Measurements from ENCODE around the gene UNG. TPM values are rescaled to one million over a fixed set of nuclear protein-coding genes. Genes with fewer than 3 reads are reported as not detected.

Gene UNG
- total RNA-seq, 1 donor from 2014 or later, result 13.3 TPM

DNA sequence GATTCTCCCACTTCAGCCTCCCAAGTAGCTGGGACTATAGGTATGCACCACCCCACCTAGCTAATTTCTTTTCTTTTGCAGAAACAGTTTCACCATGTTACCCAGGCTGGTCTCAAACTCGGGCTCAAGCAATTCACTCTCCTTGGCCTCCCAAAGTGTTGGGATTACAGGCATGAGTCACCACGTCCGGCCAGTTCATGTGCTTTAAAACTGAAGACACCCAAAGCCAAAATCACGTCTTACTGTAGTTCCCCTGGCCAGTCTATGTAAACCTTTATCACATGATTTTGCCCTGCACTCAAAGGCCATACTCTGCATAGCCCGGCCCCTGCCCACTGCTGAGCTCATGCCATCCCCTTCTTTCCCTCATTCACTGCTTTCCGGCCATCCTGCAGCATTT is 8.6 kb upstream of the UNG start:
- Mint-ChIP-seq H3K27me3 (no peaks in the 10 kb centered on the region), H3K9me3 (no peaks in the 10 kb centered on the region), H3K27ac (no peak overlapping the region), H3K4me3 (no peak overlapping the region), H3K4me1 (peaks cover 29% of the 10 kb centered on the region), H3K36me3 (ENCODE audit: low read depth) (peaks cover 65% of the 10 kb centered on the region)
- ATAC-seq (ENCODE audit: low read depth), result no peak
- TF ChIP-seq, protein P1, sequence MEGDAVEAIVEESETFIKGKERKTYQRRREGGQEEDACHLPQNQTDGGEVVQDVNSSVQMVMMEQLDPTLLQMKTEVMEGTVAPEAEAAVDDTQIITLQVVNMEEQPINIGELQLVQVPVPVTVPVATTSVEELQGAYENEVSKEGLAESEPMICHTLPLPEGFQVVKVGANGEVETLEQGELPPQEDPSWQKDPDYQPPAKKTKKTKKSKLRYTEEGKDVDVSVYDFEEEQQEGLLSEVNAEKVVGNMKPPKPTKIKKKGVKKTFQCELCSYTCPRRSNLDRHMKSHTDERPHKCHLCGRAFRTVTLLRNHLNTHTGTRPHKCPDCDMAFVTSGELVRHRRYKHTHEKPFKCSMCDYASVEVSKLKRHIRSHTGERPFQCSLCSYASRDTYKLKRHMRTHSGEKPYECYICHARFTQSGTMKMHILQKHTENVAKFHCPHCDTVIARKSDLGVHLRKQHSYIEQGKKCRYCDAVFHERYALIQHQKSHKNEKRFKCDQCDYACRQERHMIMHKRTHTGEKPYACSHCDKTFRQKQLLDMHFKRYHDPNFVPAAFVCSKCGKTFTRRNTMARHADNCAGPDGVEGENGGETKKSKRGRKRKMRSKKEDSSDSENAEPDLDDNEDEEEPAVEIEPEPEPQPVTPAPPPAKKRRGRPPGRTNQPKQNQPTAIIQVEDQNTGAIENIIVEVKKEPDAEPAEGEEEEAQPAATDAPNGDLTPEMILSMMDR (IDR thresholded peaks at IDR 0.05), result no peak
- DNase-seq, result no peak
- POLR2A ChIA-PET, result no interaction called here
- intact Hi-C loops (cut with micrococcal nuclease), result no loop called here
- CTCF ChIA-PET, result no interaction called here

DNA sequence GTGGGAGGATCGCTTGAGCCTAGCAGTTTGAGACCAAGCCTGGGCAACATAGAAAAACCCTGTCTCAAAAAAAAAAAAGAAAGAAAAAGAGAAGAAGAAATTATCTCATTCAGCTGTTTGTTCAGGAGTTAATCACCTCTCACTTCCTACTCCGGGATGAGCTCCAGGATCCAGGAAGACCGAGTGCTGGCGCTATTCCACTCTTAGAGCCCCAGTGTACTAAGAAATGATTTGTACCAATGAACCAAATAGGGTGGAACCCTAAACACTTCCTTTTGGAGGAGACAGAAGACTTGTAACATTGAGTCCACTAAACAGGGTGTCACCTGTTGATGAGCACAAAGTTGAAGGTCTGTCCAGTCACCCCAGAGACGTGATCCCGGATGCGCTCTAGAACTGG is 7.7 kb upstream of the UNG start:
- CTCF ChIA-PET, result no interaction called here
- intact Hi-C loops (cut with micrococcal nuclease), result loop anchor here (5.0 to 10.0 kb wide), 4 partner anchors 227 to 1995 kb away; partner anchors contain the start of genes CRY1 and PWP1
- H3K9me3 Mint-ChIP-seq, result no peaks in the 10 kb centered on the region

DNA sequence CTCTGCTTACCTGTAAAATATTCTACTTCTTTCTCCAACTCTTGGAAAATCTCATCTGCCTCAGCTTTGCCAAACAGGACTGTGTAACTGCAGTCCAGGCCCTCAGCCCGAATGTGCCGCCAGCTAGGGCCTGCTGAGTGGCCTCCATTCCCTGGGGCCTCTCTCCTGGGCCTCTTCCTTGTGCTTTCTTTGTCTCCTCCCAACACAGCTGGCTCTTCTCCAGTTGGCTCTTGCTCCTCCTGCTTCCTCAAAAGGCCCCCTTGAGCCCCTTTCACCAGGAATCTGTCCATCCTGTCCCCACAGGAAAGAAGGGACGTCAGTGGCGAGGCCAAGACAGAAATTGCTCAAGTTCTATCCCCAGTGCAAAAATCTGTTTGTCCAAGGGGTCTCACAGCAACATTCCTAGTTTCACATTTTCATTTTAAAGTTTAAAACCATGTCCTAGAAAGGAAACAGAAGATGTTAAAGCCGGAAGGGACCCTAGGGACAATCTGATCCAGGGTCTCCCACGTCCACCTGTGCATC is 4.8 kb upstream of the UNG start:
- POLR2A ChIA-PET, result interaction anchor here (0.7 to 2.7 kb wide), 3 partner anchors 40 to 570 kb away, joined by 3 to 9 read pairs (median 8); partner anchors contain the start of genes ISCU and USP30
- DNase-seq, result no peak
- Mint-ChIP-seq H3K4me1 (peaks cover 30% of the 10 kb centered on the region), H3K27me3 (no peaks in the 10 kb centered on the region), H3K9me3 (no peaks in the 10 kb centered on the region), H3K4me3 (peak overlapping the region; percentile 88), H3K36me3 (ENCODE audit: low read depth) (peaks cover 41% of the 10 kb centered on the region), H3K27ac (peak overlapping the region; percentile 92)
- CTCF ChIA-PET, result interaction anchor here (0.8 to 2.3 kb wide), 5 partner anchors 19 to 530 kb away, joined by 4 to 7 read pairs (median 5); partner anchors contain the start of gene ISCU
- intact Hi-C loops (cut with micrococcal nuclease), result loop anchor here (1.0 to 10.0 kb wide), 14 partner anchors 40 to 1998 kb away; partner anchors contain the start of genes CRY1, FICD, PWP1 and USP30
- ATAC-seq (ENCODE audit: low read depth), result no peak
- TF ChIP-seq, protein P1 (IDR thresholded peaks at IDR 0.05), result no peak

More for the DNA sequence above, 7.7 kb upstream of the UNG start:
- Mint-ChIP-seq H3K27ac (no peak overlapping the region), H3K4me3 (no peak overlapping the region), H3K36me3 (ENCODE audit: low read depth) (peaks cover 64% of the 10 kb centered on the region), H3K27me3 (no peaks in the 10 kb centered on the region), H3K4me1 (peaks cover 30% of the 10 kb centered on the region)
- ATAC-seq (ENCODE audit: low read depth) (no peak), DNase-seq (no peak)
- POLR2A ChIA-PET, result no interaction called here
- TF ChIP-seq, protein P1 (IDR thresholded peaks at IDR 0.05), result no peak

DNA sequence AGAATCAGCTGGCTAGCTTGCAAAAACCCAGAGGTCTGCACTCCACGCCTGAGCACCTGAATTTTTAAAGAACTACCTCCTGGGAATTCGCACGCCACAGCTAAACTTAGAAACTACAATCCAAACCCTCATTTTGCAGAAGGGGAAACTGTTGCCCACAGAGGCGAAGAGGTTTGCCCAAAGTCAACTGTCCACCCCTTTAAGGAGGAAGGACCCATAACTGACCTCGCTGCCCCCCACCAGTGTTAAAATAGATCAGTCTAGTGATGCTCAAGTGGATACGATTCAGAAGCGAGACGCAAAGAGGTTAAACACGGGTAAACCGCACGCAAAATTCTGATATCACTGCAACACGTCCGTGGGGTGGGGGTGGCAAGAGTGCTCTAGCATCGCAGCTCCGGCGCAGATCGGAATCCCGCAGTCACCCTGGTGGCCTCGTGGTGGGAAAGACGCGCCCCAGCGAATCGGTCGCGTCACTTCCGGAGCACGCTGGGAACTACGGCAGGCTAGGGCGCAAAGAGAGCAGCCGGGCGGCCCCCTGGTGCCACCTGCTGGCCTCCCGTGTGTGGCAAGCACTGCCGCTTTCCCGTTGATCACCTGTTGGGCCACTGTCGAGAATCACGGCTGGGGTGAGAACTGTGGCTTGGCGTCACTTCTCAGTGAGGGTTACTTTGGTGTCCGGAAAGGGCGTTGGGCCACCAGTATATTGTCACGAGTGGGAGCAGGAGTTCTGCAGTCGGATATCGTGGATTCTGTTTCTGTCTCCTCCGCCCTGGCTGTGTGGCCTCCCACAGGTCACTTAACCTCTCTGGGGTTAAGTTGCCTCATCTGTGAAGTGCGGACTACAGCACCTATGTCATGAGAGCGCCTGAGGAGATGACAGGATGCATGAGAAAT is 4.1 kb upstream of the UNG start, which contains the start of gene ALKBH2:
TSS of gene ALKBH2 (minus strand) at position 451 of the 897 bp plus-strand sequence. CDS start 686 bp downstream, outside the sequence.
- no peaks in the 10 kb centered on the region for H3K9me3 Mint-ChIP-seq
- DNase-seq (peak; percentile 90), ATAC-seq (ENCODE audit: low read depth) (peak; percentile 68)
- ChIA-PET POLR2A (interaction anchor here (0.7 to 2.7 kb wide), 4 partner anchors 41 to 571 kb away, joined by 3 to 9 read pairs (median 6); partner anchors contain the start of genes ISCU and USP30), CTCF (interaction anchor here (0.8 to 2.3 kb wide), 7 partner anchors 18 to 531 kb away, joined by 4 to 7 read pairs (median 5); partner anchors contain the start of gene ISCU)
- TF ChIP-seq, protein P1 (IDR thresholded peaks at IDR 0.05), result peak; percentile 92
- intact Hi-C loops (cut with micrococcal nuclease), result loop anchor here (1.0 to 10.0 kb wide), 14 partner anchors 41 to 1998 kb away; partner anchors contain the start of genes CRY1, FICD, PWP1 and USP30
- peak within 1 kb of the TSS; percentile 92 for H3K27ac Mint-ChIP-seq
- H3K4me3 Mint-ChIP-seq, result peak within 1 kb of the TSS; percentile 88
- H3K27me3 Mint-ChIP-seq, result no peaks in the 10 kb centered on the region
- H3K36me3 Mint-ChIP-seq (ENCODE audit: low read depth), result peaks cover 37% of the 10 kb centered on the region
- H3K4me1 Mint-ChIP-seq, result peaks cover 33% of the 10 kb centered on the region

DNA sequence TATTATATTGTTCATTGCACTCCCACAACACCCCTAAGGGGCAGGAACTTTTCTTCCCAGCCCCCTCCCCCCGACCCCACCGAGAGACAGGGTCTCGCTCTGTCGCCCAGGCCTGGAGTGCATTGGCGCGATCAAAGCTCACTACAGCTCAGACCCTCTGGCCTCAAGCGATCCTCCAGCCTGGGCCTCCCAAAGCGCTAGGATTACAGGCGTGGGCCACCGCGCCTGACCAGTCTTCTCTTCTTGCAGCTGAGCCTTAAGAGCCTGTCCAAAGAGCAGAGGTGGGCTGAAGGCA is 310 bp upstream of the UNG start:
- POLR2A ChIA-PET, result no interaction called here
- peaks cover 36% of the 10 kb centered on the region for H3K4me1 Mint-ChIP-seq
- no peaks in the 10 kb centered on the region for H3K27me3 Mint-ChIP-seq
- no peaks in the 10 kb centered on the region for H3K9me3 Mint-ChIP-seq
- peaks cover 16% of the 10 kb centered on the region for H3K36me3 Mint-ChIP-seq (ENCODE audit: low read depth)
- TF ChIP-seq, protein P1 (IDR thresholded peaks at IDR 0.05), result no peak
- DNase-seq (no peak), ATAC-seq (ENCODE audit: low read depth) (no peak)
- intact Hi-C loops (cut with micrococcal nuclease), result loop anchor here (1.0 to 10.0 kb wide), 3 partner anchors 535 to 2002 kb away; partner anchors contain the start of genes CRY1, ISCU and PWP1
- H3K27ac Mint-ChIP-seq, result no peak overlapping the region
- CTCF ChIA-PET, result no interaction called here
- peak overlapping the region; percentile 84 for H3K4me3 Mint-ChIP-seq

Data from activated B cell treated with CpG ODN at 0.5 μM for 24 hours (primary cell).